HG03159 (cell line): Measurements from ENCODE around the gene NBEAL2.
A peak's percentile ranks its signal among the peaks of the same experiment; 100 is the strongest.

Experiments
- ATAC-seq: cut with Tn5 transposase; IDR thresholded peaks from one replicate; pipeline ENCODE4 v1.9.1; 2021; ENCODE audit warnings: mild to moderate bottlenecking, moderate library complexity; ENCODE audit not compliant: unreplicated experiment

Gene NBEAL2

DNA sequence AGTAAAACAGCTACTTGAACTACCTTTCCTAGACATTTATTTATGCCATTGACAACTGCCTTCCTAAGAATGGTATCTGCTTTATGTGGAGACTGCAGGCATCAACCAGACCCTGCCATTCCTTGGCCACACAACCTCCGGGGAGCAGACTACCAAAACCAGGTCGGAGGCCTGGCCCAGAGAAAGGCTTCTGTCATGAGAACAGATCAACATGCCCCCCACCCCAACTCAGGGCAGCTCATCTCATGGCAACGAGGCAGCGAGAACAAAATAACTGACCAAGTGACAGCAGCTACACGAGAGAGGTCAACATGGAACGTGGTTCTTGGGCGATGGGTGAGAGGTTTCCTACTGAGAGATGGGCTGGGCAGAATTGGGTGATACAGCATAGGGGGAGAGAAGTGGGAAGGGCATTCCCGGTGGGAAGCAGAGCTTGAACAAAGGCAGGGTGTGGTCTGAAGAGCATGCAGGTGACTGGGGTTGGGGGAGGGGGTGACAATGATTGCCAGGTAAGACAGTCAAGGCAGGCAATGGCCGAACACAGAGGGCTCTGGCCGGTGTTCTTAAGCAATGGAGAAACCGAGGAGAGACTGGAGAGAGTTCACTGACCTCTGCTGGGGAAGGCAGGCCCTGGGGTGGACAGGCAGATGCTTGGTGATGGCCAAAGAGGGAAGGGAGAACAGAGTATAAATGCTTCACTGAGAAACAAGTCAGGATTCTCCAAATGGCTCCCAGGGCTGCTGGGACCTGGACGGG, 36.8 kb upstream of the NBEAL2 start:
- no peak for ATAC-seq

GRCh38 chr3:46943237-46944187, 36.0 kb upstream of the NBEAL2 start:
- ATAC-seq: no peak

- no peak for ATAC-seq
These were observed 35.3 kb upstream of the NBEAL2 start for GRCh38 chr3:46944191-46944590.

- ATAC-seq: no peak
These were observed 33.0 kb upstream of the NBEAL2 start for GRCh38 chr3:46946416-46946815.

GRCh38 chr3:46946856-46947545, 32.5 kb upstream of the NBEAL2 start:
- ATAC-seq: no peak

DNA sequence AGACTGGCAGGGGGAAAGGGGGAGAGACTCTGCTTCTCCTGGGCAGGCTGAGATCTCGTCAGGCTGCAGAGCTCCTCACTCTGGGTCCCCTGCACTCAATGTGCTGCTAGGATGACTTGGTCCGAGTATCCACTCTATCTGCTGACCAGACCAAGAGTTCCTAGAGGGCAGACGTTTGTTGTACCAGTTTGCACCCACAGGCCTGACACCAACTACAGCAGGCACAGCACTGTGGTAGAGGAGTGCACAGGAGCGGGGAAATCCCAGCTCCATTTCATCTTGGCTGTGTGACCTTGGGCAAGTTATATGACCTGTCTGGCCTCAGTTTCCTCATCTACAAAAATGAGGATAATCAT, 31.9 kb upstream of the NBEAL2 start:
- no peak for ATAC-seq

GRCh38 chr3:46947981-46948791, 31.3 kb upstream of the NBEAL2 start:
- no peak for ATAC-seq

DNA sequence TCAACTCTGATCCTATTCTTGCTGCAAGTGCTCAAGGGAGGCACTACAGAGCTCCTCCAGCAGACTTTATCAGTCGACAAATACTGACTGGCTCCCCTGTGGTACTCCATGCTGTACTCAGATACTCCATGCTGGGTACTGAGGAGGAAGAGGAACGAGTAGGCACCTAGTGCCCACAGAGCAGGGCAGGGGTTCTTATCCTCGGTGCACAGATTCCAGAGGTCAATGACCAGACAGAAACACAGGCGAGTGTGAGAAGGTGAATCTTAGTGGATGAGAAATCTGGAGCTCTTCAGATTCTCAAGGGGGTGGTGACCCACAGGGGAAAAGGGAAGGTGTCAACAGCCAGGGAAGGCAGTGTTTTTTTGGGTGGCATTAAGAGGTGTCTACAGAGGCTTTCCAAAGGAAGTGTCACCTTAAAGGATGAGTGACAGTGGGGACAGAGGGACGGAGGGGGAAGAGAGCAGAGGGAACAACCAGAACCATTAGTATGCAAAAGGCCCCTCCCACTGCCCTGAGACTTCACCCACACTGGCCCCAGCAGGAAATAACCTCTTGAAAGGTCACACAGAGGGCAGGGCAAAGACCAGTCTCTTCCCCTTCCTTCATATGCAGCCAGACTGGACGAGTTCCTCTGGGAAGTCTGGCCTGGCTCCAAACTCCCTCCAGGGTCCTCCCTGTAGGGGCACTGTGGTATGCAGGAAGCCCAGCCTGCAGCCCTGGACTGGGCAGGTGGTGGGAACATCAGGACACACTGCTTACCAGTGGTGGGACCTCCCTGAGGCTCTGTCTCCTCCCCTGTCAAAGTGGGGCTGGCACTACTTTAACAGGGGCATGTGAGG, 30.4 kb upstream of the NBEAL2 start:
- ATAC-seq: peak; percentile 58

- ATAC-seq: no peak
These were observed 29.3 kb upstream of the NBEAL2 start for GRCh38 chr3:46950177-46950576.

DNA sequence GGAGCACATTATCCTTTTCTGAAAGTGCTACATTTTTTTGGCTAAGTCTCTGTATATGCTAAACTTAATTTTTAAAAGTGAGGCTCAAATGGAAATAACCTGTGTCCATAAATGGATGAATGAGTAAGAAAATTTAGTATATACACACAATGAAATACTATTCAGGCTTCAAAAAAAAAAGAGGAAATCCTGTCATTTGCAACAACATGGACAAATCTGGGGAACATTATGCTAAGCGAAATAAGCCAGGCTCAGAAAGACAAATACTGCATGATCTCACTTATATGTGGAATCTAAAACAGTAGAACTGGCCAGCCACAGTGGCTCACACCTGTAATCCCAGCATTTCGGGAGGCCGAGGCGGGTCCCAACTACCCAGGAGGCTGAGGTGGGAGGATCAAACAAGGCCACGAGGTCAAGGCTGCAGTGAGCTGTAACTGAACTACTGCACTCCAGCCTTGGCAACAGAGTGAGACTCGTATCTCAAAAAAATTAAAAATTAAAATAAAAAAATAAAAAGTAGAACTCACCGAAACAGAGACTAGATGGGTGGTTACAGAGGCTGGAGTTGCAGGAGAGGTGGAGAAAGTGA, 28.7 kb upstream of the NBEAL2 start:
- no peak for ATAC-seq

- ATAC-seq: no peak
These were observed 26.7 kb upstream of the NBEAL2 start for GRCh38 chr3:46952813-46953212.

GRCh38 chr3:46953234-46954010, 26.0 kb upstream of the NBEAL2 start:
- peak; percentile 55 for ATAC-seq

DNA sequence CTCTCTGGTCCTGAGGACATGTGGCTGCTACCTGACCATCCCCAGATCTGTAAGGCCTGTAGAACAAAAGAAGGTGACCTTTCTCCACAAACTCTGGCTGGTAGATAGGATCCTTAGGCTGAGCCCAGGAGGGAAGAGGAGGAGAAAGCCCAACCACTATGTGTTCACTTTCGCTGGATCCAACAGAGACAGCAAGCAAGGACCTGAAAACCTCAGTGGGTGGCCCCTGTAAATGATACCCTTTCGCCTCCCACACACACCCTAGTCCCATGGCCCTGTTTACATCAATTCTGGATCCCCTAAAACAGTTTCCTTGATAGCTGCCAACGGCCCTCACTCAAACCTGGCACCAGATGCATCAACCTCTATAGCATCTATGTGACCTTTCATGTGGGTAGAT, 25.3 kb upstream of the NBEAL2 start:
- no peak for ATAC-seq

GRCh38 chr3:46955157-46955556, 24.3 kb upstream of the NBEAL2 start:
- ATAC-seq: no peak

DNA sequence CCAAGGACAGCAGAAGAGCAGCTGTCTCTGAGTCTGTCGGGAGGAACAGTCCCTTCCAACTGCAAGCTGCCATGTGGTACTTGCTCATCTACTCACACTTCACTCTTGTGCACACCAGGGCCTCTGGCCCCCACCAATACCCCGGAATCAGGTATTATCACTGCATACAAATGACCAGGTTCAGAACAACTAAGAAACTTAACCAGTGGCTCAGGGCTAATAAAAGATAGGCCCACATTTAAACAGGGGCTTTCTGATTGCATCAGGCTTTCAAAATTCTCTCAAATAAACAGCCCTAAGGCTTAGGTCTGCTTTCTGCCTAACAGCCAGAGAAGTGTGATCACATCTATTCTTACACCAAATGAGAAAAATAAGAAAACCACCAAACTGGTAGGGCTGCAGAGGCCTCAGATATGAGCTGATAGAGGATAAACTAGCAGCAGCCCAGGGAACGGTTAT, 23.6 kb upstream of the NBEAL2 start:
- no peak for ATAC-seq

DNA sequence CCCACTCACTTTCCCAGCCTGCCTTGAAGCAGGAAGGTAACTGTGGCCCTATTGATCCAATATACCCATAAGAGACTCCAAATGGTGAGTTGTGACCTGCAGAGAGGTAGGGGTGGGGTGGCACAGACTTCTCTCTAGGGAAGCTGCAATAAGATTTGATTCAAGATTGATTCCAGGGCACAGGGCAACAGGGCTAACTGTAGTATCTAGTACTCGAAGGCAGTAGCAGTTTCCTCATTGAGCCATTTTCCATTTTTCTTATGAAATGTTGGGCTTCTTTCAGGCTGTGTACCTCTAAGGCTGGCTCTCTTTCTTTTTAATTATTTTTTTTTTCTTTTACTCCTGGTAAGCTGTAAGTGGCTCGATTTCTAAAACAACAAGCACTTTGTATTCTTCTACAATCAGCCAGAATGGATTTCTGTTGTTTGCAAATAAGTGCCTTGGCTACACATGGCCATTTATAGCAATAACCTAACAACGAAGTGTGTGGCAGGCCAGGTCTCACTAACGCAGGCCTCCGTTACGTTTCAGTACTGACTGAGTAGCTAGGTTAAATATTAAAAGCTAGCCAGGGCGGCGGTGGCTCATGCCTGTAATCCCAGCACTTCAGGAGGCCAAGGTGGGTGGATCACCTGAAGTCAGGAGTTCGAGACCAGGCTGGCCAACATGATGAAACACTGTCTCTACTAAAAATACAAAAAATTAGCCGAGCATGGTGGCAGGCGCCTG, 22.2 kb upstream of the NBEAL2 start:
- no peak for ATAC-seq

- no peak for ATAC-seq
These were observed 20.9 kb upstream of the NBEAL2 start for GRCh38 chr3:46958467-46959160.
